LNCAP (cell line): ENCODE results near the gene MYT1.

ENCODE experiments used
- TF ChIP-seq, protein P1 (sequence below): fragments of 450-650 bp; IDR thresholded peaks from 2 replicates; pipeline ENCODE4 v1.5.1; 2017; ENCODE audit warnings: mild to moderate bottlenecking

MYT1 gene

DNA sequence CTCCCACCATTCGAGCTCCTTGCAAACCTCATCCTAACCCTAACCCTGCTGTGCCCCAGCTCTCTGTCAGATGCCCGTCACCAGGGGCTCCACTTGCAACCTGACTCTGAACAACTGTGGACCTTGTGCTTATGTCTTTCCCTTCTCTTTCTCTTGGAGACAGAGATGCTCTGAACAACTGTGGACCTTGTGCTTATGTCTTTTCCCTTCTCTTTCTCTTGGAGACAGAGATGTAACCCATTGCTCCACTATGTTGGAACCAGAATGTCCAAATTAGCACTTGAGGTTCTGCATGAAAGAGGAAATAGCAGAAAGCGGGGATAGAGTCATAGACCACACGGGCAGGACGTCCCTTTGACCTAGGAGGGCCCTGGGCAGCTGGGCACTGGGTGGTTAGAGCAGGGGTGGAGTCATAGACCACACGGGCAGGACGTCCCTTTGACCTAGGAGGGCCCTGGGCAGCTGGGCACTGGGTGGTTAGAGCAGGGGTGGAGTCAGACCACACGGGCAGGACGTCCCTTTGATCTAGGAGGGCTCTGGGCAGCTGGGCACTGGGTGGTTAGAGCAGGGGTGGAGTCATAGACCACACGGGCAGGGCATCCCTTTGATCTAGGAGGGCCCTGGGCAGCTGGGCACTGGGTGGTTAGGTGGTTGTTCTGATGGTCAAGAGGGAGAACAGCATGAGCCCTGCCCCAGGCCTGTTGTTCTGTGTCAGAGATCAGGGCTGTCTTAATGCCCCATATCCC lies 113.5 kb downstream of the MYT1 start:
- TF ChIP-seq, protein P1, sequence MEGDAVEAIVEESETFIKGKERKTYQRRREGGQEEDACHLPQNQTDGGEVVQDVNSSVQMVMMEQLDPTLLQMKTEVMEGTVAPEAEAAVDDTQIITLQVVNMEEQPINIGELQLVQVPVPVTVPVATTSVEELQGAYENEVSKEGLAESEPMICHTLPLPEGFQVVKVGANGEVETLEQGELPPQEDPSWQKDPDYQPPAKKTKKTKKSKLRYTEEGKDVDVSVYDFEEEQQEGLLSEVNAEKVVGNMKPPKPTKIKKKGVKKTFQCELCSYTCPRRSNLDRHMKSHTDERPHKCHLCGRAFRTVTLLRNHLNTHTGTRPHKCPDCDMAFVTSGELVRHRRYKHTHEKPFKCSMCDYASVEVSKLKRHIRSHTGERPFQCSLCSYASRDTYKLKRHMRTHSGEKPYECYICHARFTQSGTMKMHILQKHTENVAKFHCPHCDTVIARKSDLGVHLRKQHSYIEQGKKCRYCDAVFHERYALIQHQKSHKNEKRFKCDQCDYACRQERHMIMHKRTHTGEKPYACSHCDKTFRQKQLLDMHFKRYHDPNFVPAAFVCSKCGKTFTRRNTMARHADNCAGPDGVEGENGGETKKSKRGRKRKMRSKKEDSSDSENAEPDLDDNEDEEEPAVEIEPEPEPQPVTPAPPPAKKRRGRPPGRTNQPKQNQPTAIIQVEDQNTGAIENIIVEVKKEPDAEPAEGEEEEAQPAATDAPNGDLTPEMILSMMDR, result no peak

DNA sequence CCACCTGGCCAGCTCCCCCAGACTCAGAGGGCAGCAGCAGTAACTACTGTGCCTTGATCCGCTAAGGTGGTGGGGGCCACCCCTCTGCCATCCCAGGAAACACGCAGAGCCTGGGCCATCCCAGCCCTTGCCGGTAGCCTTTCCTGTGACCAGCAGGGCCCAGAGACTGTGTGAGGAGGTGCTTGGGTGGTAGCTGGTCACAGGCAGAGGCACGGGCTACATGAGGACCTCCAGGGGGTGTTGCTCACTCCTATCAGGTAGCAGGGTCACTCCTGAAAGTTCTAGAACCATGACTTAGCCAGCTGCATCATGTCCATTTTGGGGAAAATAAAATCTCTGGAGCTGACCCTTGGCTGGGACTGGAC lies 114.0 kb downstream of the MYT1 start:
- TF ChIP-seq, protein P1, result no peak

DNA sequence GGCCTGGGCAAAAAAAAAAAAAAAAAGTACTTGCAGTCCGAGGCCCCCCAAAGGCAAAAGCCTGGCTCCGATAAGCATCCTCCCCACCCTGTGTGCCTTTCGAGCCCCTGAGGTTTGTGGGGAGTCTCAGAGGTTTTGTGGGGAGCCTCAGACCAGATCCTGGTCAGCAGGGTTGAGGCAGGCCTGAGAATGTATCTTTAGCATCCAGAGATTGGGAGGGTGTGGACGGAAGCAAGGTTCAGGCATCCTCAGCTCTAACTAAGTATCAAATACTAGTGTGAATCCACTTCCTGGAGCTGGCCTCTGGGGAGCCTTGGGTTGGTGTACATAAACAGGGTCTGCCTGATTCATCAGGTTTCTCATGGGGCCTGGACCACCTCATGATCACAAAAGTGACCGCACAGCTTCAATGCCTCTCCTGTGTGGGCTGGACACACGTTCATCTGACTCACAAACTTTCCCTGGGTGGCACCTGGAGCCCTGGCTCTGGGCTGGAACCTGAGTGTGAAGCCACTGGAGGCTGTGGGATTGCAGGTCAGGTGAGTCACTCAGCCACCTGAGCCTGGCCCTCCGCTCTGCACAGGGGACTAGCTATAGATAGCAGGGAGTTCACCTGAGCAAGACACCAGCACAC lies 115.7 kb downstream of the MYT1 start:
- TF ChIP-seq, protein P1, result no peak

DNA sequence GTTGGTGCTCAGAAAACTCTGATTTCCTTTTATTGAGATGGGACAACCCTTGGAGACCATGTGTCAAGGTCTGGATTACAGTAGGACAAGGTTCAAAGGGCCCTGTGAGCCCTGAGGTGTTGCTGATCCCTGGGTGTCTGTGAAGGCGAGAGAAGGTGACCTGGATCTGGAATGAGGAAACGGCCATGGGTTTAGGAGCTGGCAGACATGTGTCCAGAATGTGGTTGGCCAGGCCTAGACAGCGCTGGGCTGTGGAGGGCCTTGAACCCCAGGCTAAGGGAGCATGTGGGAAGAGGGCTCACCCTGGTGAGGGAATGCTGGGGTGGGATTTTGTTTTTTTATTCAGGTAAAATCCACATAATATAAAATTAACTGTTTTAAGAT lies 116.2 kb downstream of the MYT1 start:
- TF ChIP-seq, protein P1, result no peak

DNA sequence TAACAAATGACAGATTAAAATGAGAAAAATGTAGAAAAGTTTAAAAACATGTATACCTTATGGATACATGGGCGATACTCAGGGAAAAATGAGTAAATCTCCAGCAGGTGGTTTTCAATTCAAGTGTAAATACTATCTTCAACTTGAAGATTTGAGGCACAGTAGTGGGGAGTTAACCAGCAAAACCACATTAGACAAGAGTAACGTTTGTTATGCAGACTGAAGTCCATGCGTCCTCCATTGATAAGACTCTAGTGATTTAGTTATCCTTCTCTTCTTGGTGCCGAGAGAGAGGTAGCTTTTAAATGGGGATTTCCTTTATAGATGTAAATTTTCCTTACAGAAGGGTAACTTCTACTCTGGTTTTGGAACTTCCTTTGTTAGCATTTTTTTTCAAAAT lies 119.4 kb downstream of the MYT1 start:
- TF ChIP-seq, protein P1, result no peak

DNA sequence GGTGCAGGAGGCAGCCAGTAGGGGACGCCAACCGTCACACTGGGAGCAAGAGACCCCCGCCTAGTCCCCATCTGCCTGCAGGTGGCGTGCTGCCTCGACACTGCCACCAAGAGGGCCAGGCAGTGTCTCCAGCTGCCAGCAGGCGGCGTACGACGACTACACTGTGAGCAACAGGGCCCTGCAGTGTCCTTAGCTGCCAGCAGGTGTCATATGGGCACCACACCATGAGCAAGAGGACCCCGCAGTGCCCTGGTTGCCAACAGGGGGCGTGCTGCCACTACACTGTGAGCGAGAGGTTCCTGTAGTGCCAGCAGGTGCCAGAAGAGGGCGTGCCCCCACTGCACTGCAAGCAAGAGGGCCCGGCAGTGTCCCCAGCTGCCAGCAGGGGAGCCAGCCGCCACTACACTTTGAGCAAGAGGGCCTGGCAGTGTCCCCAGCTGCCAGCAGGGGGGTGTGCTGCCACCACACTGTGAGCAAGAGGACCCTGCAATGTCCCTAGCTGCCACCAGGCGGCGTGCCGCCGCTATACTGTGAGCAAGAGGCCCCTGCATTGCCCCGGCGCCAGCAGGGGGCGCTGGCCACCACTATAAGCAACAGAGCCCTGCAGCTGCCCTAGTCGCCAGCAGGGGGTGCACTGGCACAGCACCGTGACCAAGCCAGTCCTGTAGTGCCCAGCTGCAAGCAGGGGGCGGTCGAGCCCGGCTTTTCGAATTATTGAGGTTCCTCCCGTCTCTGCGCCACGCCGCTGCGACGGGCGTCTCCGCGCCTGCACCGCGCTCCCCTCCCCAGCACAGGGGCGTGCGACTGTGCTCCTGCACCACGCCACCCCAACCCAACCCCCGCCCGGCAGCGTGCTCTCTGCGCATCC lies 121.6 kb downstream of the MYT1 start:
- TF ChIP-seq, protein P1, result peak; percentile 97
